HL-60/S4 treated with retinoic acid at 250 ng/mL for 4 days and 3 days (cell line): ENCODE data around the gene KRTAP12-4.
"Not testable (repeated sequence)": the region's sequence is repeated elsewhere in the genome, so short reads cannot be mapped to it uniquely, and the experiment has no call there.

ENCODE experiments used
- in situ Hi-C: fragments of 300-500 bp; cut with MboI; formaldehyde crosslinking; loops from 2 replicates; pipeline ENCODE4 v1.7.0; 2022; ENCODE audit warnings: low sequenced_read_pairs

KRTAP12-4 gene

DNA sequence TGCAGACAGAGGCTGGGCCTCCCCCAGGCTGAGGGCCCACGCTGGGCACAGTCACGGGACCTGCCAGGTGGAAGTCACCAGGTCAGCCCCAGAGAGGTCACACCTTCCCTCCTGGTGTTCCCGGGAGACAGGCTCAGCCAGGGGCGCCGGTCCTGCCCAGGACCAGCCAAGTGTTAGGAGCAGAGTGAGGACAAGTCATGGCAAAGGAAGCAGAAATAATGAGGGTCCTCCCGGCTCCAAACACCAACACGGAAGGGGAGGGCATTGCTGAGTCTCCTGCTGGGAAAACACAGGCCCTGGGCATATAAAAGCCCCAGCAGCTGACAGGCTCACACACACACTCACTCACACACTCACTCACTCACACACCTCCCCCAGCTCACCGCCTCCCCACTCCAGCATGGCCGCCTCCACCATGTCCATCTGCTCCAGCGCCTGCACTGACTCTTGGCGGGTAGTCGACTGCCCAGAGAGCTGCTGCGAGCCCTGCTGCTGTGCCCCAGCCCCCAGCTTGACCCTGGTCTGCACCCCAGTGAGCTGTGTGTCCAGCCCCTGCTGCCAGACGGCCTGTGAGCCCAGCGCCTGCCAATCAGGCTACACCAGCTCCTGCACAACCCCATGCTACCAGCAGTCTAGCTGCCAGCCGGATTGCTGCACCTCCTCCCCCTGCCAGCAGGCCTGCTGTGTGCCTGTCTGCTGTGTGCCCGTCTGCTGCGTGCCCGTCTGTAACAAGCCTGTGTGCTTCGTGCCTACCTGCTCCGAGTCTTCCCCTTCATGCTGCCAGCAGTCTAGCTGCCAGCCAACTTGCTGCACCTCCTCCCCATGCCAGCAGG lies 17.2 kb downstream of the KRTAP12-4 start, which contains the start of gene KRTAP10-10:
KRTAP10-10 (plus strand) TSS at position 339 of the 833 bp plus-strand sequence; CDS start at position 401, 62 bp downstream.
- in situ Hi-C loops = no loop called here

- in situ Hi-C loops = no loop called here
Observed at GRCh38 chr21:44636209-44637017, 18.0 kb downstream of the KRTAP12-4 start.

GRCh38 chr21:44632067-44632466 lies 22.4 kb downstream of the KRTAP12-4 start:
- in situ Hi-C loops = no loop called here

DNA sequence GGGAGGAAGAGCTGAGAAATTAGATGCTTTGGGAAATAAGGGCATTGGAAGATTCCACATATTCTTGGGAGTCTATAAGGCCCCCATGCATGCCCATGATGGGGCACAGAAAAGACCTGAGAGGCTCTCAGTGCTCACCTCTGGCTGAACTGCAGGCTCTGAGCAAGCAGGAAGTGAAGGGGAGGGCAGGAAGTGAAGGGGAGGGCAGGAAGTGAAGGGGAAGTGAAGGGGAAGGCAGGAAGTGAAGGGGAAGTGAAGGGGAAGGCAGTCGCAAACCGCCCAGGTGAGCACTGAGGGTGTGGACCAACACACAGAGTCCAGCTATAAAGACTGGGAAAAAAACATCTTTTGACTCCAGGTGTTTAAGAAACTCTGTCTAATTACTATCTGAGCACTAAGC lies 24.0 kb downstream of the KRTAP12-4 start:
- in situ Hi-C loops = no loop called here

DNA sequence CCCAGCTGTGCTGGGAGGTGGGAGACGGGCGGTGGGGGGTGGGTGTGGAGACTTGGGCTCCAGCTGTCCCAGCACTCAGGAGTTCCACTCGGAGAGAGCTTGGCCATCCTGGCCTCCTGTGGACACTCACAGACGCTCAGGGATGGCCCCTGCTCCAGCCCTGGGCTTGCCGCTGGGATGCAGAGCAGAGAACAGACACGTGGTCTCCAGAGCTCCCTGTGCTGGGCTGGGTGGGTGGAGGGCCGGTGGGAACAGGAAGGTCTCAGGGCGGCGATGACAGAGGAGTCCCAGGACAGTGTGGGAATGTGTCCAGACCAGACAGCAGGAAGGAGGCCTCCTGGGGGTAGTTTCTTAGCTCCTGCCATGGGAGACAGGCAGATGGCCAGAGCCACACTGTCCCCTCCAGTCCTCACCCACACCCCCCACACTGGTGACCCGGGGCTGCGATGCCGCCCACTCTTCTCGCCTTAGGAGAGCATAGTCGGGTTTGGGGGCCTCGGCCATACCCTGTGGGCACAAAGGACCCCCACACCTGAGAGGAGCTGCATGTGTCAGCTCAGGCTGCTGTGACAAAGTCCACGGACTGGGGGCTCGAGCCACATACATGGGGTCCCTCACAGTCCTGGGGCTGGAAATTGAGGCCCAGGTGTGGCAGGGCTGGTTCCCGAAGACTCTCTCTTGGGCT lies 25.6 kb downstream of the KRTAP12-4 start:
- in situ Hi-C loops = no loop called here

GRCh38 chr21:44627831-44628233 lies 26.6 kb downstream of the KRTAP12-4 start:
- in situ Hi-C loops = not testable (repeated sequence)

- in situ Hi-C loops = not testable (repeated sequence)
Observed at GRCh38 chr21:44627181-44627822, 27.2 kb downstream of the KRTAP12-4 start.

DNA sequence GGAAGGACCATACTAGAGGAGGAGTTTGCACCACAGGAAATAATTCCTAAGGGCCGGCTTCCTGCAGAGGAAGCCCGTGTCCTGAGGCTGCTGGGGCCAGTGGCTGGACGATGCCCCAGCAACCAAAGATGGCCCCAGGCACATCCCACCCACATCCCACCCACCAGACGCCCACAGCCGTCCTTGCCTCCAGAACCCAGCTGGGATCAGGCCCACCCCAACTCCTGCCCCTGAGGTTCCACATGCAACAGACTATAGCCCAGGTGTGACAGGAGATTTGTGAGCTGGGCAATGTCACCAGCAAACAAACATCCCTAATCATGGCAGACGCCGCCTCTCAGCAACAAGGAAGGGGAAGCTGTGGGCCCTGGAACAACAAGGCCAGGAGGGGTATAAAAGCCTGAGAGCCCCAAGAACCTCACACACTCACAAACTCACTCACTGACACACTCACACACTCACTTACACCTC lies 27.8 kb downstream of the KRTAP12-4 start, which contains the start of gene KRTAP10-9:
KRTAP10-9 (plus strand) TSS at position 421 of the 471 bp plus-strand sequence. CDS start 79 bp downstream, outside the sequence.
- in situ Hi-C loops = no loop called here

DNA sequence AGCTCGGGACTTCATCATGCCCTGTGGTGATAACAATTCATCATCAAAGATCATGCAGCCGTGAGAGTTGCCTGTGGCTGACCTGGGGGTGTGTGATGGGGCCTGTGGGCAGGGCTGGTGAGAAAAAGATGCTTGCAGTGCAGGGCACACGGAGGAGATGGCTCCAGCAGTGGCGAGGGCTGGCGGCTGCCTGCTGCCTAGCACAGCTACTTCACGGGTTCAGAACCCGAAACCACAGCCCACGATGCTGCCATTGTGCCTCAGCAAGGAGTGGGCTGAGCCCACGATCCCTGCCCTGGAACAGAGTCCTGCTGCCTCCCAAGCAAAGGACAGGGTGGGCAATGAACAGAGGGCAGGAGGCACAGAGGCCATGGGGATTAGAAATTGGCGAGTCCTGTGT lies 28.2 kb downstream of the KRTAP12-4 start:
- in situ Hi-C loops = no loop called here

DNA sequence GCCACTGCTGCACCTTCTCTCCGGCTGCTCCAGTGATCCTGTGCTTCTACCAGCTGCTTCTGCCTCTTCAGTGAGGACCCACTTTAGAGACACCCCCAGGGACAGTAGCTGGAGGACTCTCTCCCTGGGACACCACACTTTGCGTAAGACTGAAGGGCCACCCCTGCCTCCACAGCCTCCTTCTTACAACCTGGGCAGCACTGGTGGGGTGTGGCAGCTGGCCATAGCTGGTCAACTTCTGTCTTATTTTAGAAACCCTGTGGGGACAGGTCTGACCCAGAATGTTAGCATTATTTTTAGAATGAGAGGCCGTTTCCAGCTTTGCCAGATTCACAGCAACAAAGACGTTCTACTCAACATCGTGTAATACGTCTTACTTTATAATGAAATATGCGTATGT lies 28.7 kb downstream of the KRTAP12-4 start:
- in situ Hi-C loops = no loop called here

DNA sequence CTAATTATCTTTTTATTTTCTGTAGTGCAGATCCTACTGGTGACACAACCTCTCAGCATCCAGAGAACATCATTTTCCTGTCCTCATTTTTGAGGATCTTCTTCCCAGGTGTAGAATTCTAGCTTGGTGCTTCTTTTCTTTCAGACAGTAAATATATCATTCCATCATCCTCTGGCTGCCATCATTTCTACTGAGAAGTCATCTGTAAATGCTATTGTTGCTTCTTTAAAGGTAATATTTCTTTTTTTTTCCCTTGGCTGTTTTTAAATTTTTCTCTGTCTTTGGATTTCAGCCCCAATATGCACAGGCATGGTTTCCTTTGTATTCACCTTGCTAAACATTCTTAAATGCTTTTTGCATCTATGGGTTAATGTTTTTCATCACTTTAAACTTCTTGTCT lies 30.9 kb downstream of the KRTAP12-4 start:
- in situ Hi-C loops = no loop called here

DNA sequence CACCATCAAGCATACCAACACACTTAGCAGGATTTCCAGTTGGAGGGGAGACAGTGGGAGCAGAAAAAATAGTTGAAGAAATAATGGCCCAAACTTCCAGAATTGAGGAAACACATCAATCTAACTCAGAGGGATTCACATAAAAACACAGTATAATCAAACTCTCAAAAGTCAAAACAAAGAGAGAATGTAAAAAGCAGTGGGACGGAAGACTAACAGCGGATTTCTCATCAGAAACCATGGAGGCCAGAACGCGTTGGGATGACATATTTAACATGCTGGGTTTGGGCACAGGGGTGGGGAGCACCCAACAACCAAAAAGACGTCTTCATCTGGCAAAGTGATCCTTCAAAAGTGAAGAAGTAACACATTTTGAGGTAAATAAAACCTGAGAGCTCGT lies 34.6 kb downstream of the KRTAP12-4 start:
- in situ Hi-C loops = no loop called here

- in situ Hi-C loops = no loop called here
Observed at GRCh38 chr21:44618909-44619308, 35.5 kb downstream of the KRTAP12-4 start.

DNA sequence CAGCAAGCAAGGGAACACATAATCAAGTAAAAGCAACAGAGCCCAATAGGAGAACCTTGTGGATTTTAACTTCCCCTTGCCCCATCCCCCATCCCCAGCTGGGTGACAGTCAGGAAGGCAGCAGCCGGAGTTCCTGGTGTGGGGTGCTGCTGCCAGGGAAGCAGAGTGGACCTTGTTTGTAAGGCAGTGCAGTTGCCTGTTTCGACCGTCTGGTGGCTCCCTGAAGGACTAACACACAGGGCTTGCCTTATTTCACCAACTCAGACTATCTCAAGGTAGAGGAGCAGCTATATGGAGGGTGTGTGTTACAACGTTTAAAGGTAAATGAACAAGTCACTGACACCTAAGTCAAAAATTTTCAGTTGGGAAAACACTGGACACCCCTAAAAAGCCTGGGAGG lies 36.0 kb downstream of the KRTAP12-4 start:
- in situ Hi-C loops = no loop called here

DNA sequence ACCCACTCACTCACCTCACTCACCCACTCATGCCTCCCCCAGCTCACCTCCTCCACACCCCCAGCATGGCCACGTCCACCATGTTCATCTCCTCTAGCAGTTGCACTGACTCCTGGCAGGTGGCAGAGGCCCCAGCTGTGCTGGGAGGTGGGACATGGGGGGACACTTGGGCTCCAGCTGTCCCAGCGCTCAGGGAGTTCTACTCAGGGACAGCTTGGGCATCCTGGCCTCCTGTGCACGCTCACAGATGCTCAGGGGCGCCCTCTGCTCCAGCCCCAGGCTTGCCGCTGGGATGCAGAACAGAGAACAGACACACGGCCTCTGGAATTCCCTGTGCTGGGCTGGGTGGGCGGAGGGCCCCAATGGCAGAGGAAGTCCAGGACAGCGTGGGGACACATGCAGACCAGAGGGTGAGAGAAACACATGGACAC lies 37.4 kb downstream of the KRTAP12-4 start:
- in situ Hi-C loops = no loop called here

- in situ Hi-C loops = no loop called here
Observed at GRCh38 chr21:44616591-44616926, 37.9 kb downstream of the KRTAP12-4 start.

DNA sequence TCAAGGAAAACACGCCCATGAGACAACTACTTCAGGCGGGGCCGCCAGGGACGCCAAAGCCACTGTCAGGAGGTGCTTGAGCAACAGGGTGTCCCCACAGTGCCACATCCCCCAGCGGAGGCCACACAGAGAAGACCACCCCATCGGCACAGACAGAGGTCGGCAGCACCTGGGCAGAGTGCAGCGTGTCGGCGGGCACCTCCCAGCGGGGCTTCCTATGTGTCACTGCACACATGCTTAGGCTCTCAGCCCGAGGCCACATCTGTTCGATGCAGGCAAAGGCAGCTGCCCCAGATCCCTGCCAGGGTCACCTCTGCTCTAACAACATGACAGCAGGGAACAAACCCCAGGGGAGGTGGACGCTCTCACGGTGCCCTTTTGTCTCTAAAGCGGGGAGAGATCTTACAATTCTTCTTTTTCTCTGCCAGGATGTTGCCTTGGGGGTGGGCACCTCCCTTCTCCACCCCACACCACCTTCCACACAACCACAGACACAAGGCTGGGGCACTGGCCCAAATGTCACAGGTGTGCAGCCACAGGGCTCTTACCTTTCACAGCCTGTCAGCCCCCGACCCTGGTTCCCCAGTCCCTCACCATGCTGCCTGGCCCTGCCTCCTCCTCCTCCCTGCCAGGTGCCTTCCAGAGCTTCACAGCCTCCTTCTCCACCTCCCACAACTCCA lies 38.4 kb downstream of the KRTAP12-4 start:
- in situ Hi-C loops = no loop called here

GRCh38 chr21:44615466-44615865 lies 39.0 kb downstream of the KRTAP12-4 start:
- in situ Hi-C loops = no loop called here

- in situ Hi-C loops = no loop called here
Observed at GRCh38 chr21:44614961-44615391, 39.5 kb downstream of the KRTAP12-4 start.

GRCh38 chr21:44614161-44614631 lies 40.3 kb downstream of the KRTAP12-4 start:
- in situ Hi-C loops = no loop called here
